Measurements from ENCODE around the gene SCGB3A1.

SCGB3A1 gene

DNA sequence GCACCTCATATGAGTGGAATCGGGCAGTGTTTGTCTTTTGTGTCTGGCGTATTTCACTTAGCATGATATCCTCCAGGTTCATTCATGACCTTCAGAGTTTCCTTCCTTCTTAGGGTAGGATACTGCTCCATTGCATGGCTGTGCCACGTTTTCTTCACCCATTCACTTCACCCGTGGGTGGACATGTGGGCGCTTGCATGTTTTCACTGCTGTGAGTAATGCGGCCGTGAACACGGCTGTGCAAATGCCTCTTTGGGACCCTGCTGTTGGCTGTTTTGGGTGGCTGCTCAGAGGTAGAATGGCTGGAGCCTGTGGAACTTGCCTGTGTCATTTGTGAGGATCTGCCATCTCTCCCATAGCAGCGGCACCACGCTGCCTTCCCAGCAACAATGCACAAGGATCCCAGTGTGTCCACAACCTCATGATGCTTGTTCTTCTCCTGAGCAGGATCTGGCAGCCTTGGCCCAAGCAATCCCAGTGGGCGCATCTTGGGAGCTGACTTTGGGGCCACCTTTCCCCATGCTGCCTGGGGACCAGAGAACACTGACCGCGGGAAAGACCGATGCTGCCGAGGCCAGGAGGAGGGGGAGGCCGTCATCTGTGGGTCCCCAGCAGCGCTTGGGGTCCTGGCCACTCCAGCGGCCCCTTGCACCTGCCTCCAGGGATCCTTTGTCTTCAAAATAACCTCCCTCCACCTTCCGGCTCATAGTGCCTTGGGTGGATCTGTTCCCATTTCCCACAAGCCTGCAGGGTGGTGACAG, 2.3 kb upstream of the SCGB3A1 start:
- Histone ChIP-seq H2BK5ac (ENCODE audit: low read length) (no peak overlapping the region), H4K8ac (ENCODE audit: low read depth, low read length) (no peak overlapping the region), H3K27me3 (ENCODE audit: control insufficient read depth in 3 of 3, insufficient read depth in 3 of 3, low read depth in 1 of 3, low read length in 3 of 3) (peaks cover 7 to 48% (median 38%) of the 10 kb centered on the region in 3 experiments), H2BK12ac (ENCODE audit: low read length) (no peak overlapping the region), H3K27ac (replicated peaks; ENCODE audit: low read length) (no peak overlapping the region), H3K23ac (ENCODE audit: low read depth, low read length, poor library complexity) (no peak overlapping the region), H3K4me2 (ENCODE audit: insufficient read depth, low read length, poor library complexity, severe bottlenecking) (no peak overlapping the region), H3K36me3 (replicated peaks in 1 of 2; ENCODE audit: control insufficient read depth in 2 of 2, insufficient read depth in 2 of 2, low read length in 2 of 2) (no peaks in the 10 kb centered on the region), H4K91ac (ENCODE audit: low read depth, low read length, poor library complexity) (no peak overlapping the region), H3K4me3 (ENCODE audit: low read length in 2 of 2) (no peak overlapping the region), H2BK120ac (ENCODE audit: low read depth, low read length) (no peak overlapping the region), H3K4me1 (ENCODE audit: control insufficient read depth in 2 of 2, insufficient read depth in 1 of 2, low read depth in 1 of 2, low read length in 2 of 2) (peaks cover 0 to 5% of the 10 kb centered on the region in 2 donors), H3K9ac (ENCODE audit: low read depth, low read length, poor library complexity) (no peak overlapping the region), H3K79me1 (ENCODE audit: low read depth, low read length) (peaks cover 2% of the 10 kb centered on the region), H2AFZ (ENCODE audit: low read length) (no peak overlapping the region), H3K9me3 (replicated peaks in 1 of 2; ENCODE audit: control insufficient read depth in 2 of 2, insufficient read depth in 1 of 2, low read depth in 1 of 2, low read length in 2 of 2) (no peaks in the 10 kb centered on the region), H3K14ac (ENCODE audit: low read length) (no peak overlapping the region), H3K18ac (ENCODE audit: low read length) (peak overlapping the region; percentile 64), H3K4ac (ENCODE audit: low read length) (no peak overlapping the region), H2BK15ac (ENCODE audit: low read length) (no peak overlapping the region), H2AK5ac (ENCODE audit: low read depth, low read length) (no peak overlapping the region)
- no CpG with 5 or more reads among the region's 19 CpGs for WGBS, 2 donors (ENCODE audit: extremely low coverage in 2 of 2, insufficient read length in 2 of 2, insufficient replicate concordance in 1 of 2)
- DNase-seq (ENCODE audit: low spot score): no peak

DNA sequence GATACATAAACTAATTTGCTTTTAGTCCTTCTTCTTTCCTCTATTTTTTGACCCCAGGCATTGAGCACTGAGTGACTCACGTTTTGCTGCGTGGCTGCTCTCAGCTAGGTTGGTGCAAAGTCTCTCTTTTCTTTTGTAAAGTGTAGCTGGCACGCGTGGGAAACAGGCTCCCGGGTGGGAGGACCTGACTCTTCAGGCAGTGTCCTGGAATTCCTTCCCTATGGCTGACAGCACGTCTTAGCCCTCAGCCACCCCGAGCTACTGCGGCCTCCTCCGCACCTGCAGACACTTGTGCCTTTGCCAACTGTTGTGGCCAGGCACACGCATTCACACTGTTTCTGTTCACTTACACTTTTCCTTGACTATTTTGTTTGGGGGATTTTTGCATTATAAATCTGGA, 877 bp upstream of the SCGB3A1 start:
- H3K4me2 ChIP-seq (ENCODE audit: insufficient read depth, low read length, poor library complexity, severe bottlenecking): no peak overlapping the region
- H3K27me3 ChIP-seq (ENCODE audit: control insufficient read depth in 3 of 3, insufficient read depth in 3 of 3, low read depth in 1 of 3, low read length in 3 of 3): peaks cover 7 to 56% (median 45%) of the 10 kb centered on the region in 3 experiments
- no peak overlapping the region for H2AK5ac ChIP-seq (ENCODE audit: low read depth, low read length)
- H2BK12ac ChIP-seq (ENCODE audit: low read length): no peak overlapping the region
- no peak overlapping the region for H4K91ac ChIP-seq (ENCODE audit: low read depth, low read length, poor library complexity)
- H3K4ac ChIP-seq (ENCODE audit: low read length): no peak overlapping the region
- no peak overlapping the region for H3K27ac ChIP-seq (replicated peaks; ENCODE audit: low read length)
- no peak overlapping the region for H3K18ac ChIP-seq (ENCODE audit: low read length)
- H3K4me3 ChIP-seq (ENCODE audit: low read length in 2 of 2): no peak overlapping the region
- H3K79me1 ChIP-seq (ENCODE audit: low read depth, low read length): peaks cover 2% of the 10 kb centered on the region
- no peak overlapping the region for H3K14ac ChIP-seq (ENCODE audit: low read length)
- no peak overlapping the region for H3K23ac ChIP-seq (ENCODE audit: low read depth, low read length, poor library complexity)
- H4K8ac ChIP-seq (ENCODE audit: low read depth, low read length): no peak overlapping the region
- H3K4me1 ChIP-seq (ENCODE audit: control insufficient read depth in 2 of 2, insufficient read depth in 1 of 2, low read depth in 1 of 2, low read length in 2 of 2): peaks cover 0 to 5% of the 10 kb centered on the region in 2 donors
- H2BK120ac ChIP-seq (ENCODE audit: low read depth, low read length): no peak overlapping the region
- no peak overlapping the region for H2BK5ac ChIP-seq (ENCODE audit: low read length)
- WGBS, 2 donors (ENCODE audit: extremely low coverage in 2 of 2, insufficient read length in 2 of 2, insufficient replicate concordance in 1 of 2): no CpG with 5 or more reads among the region's 10 CpGs
- H3K9ac ChIP-seq (ENCODE audit: low read depth, low read length, poor library complexity): no peak overlapping the region
- peak overlapping the region; percentile 82 for H2AFZ ChIP-seq (ENCODE audit: low read length)
- no peaks in the 10 kb centered on the region for H3K36me3 ChIP-seq (replicated peaks in 1 of 2; ENCODE audit: control insufficient read depth in 2 of 2, insufficient read depth in 2 of 2, low read length in 2 of 2)
- no peak overlapping the region for H2BK15ac ChIP-seq (ENCODE audit: low read length)
- no peak for DNase-seq (ENCODE audit: low spot score)
- H3K9me3 ChIP-seq (replicated peaks in 1 of 2; ENCODE audit: control insufficient read depth in 2 of 2, insufficient read depth in 1 of 2, low read depth in 1 of 2, low read length in 2 of 2): no peaks in the 10 kb centered on the region

DNA sequence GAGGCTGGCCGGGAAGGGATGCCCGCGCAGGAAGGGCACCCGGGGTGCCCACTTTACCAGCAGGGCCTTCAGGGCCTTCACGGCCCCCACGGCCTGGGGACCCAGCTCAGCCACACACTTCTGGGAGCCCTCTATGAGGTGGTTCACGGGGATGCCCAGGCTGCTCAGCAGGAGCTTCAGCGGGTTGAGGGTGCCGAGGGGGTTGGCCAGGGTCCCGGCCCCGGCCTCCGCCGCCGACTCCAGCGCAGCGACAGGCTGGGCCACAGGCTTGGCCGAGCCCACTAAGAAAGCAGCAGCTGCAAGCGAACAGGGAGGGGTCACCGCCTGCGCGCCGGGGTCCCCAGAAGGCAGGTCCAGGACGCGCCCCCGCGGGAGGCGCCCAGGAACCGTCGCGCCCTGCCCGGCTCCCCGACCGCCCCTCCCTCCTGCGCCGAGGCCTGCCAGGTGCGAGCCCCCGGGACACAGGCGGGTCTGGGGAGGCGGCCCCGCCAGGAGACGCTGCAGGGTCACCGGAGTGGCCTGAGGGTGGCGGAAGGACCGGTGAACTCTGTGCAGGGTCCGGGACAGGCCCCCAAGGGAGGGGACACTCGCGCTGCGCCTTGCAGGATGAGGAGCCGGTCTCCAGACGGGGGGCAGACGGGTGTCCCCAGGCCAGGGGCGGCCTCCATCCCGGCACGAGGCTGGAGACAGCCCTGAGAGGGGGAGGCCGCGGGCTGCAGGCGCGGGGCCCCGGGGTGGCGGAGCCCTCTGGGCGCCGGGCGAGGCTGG, 572 bp downstream of the SCGB3A1 start:
- Histone ChIP-seq H3K4me2 (ENCODE audit: insufficient read depth, low read length, poor library complexity, severe bottlenecking) (peak overlapping the region; percentile 75), H3K27me3 (ENCODE audit: control insufficient read depth in 3 of 3, insufficient read depth in 3 of 3, low read depth in 1 of 3, low read length in 3 of 3) (peaks cover 7 to 56% (median 45%) of the 10 kb centered on the region in 3 experiments), H2AK5ac (ENCODE audit: low read depth, low read length) (peak overlapping the region; percentile 75), H3K9ac (ENCODE audit: low read depth, low read length, poor library complexity) (peak overlapping the region; percentile 70), H3K4me1 (ENCODE audit: control insufficient read depth in 2 of 2, insufficient read depth in 1 of 2, low read depth in 1 of 2, low read length in 2 of 2) (peaks cover 0 to 5% of the 10 kb centered on the region in 2 donors), H4K8ac (ENCODE audit: low read depth, low read length) (no peak overlapping the region), H3K14ac (ENCODE audit: low read length) (peak overlapping the region; percentile 38), H2BK15ac (ENCODE audit: low read length) (peak overlapping the region; percentile 49), H2BK5ac (ENCODE audit: low read length) (no peak overlapping the region), H4K91ac (ENCODE audit: low read depth, low read length, poor library complexity) (no peak overlapping the region), H3K18ac (ENCODE audit: low read length) (peak overlapping the region; percentile 93), H2BK120ac (ENCODE audit: low read depth, low read length) (no peak overlapping the region), H3K4ac (ENCODE audit: low read length) (no peak overlapping the region), H2AFZ (ENCODE audit: low read length) (peak overlapping the region; percentile 82), H3K4me3 (ENCODE audit: low read length in 2 of 2) (peak overlapping the region; percentile 12 to 68), H3K36me3 (replicated peaks in 1 of 2; ENCODE audit: control insufficient read depth in 2 of 2, insufficient read depth in 2 of 2, low read length in 2 of 2) (no peaks in the 10 kb centered on the region), H3K9me3 (replicated peaks in 1 of 2; ENCODE audit: control insufficient read depth in 2 of 2, insufficient read depth in 1 of 2, low read depth in 1 of 2, low read length in 2 of 2) (no peaks in the 10 kb centered on the region), H3K23ac (ENCODE audit: low read depth, low read length, poor library complexity) (no peak overlapping the region), H3K27ac (replicated peaks; ENCODE audit: low read length) (no peak overlapping the region), H3K79me1 (ENCODE audit: low read depth, low read length) (peaks cover 2% of the 10 kb centered on the region), H2BK12ac (ENCODE audit: low read length) (peak overlapping the region; percentile 22)
- DNase-seq (ENCODE audit: low spot score): no peak
- no CpG with 5 or more reads among the region's 63 CpGs for WGBS, 2 donors (ENCODE audit: extremely low coverage in 2 of 2, insufficient read length in 2 of 2, insufficient replicate concordance in 1 of 2)
